NCI-H2227 treated with DMSO at 0.1 percent for 48 hours (cell line): ENCODE data around the gene SLC23A3.

Experiments
- DNase-seq: peaks from one replicate; lab custom pipeline; 2025; lab: John Stamatoyannopoulos, UW

SLC23A3 gene

GRCh38 chr2:219175928-219176817 lies 6.3 kb upstream of the SLC23A3 start:
- DNase-seq = no peak

- no peak for DNase-seq
Observed at GRCh38 chr2:219175486-219175885, 5.7 kb upstream of the SLC23A3 start.

- DNase-seq = no peak
Observed at GRCh38 chr2:219174801-219175200, 5.0 kb upstream of the SLC23A3 start.

- DNase-seq = no peak
Observed at GRCh38 chr2:219174146-219174545, 4.3 kb upstream of the SLC23A3 start.

DNA sequence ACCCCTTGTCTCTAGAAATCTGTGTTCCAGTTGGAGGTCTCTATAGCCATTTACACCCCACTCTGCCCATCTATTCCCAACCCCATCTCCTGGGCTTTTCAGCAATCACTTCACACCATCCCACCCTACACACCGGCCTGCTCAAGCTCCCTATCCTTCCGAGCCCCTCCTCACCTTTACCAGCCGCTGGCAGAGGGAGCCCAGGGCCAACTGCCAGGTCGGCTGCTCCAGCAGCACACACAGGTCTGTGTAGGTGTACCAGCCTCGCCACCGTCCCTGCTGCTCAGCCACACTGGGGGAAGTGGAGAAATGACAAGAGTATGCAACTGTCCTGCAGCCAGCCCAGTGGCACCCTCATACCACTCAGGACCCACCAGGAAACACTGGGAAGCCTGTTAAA lies 3.3 kb upstream of the SLC23A3 start:
- DNase-seq = no peak

DNA sequence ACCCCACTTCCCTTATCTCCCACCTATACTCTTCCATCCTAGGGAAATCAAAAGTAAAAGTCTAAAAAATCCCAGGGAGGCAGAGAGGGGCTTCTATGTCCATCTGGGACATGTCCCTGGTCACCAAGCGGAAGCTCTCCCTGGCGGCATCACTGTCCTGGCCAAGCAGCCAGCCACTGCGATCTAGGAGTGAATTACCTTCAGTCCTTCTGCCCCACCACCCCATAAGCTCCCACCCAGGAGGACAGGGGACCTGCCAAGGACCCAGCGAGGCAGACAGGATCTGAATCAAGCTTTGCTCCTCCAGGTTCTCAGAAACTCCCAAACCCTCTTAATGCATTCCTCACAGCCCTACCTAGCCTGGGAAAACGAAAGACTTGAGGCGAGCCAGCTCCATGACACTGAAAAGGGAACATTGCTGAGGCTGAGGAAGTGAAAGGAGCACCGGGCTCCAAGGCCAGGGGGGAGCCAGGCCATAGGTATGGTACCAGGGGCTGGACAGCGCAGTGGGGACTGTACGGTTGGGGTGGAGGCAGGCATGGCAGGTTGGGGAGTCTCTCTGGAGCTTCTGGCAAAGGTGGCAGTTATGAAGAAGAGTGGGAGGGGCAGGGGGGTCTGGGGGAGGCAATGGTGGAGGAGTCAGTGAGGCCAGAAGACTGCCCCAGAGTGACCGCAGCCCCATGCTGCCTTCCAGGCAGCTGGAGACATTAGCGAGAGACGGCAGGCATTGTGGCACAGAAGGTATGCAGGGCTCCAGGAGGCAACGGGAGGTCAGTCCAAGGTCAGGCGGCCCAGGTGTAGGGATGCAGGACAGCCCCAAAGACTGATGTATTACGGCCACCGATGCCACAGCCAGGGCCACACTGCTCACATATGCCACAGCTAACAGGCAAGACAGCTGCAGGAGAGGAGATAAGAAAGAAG lies 2.7 kb upstream of the SLC23A3 start:
- DNase-seq = no peak

GRCh38 chr2:219171231-219171651 lies 1.4 kb upstream of the SLC23A3 start:
- DNase-seq = peak; percentile 13

DNA sequence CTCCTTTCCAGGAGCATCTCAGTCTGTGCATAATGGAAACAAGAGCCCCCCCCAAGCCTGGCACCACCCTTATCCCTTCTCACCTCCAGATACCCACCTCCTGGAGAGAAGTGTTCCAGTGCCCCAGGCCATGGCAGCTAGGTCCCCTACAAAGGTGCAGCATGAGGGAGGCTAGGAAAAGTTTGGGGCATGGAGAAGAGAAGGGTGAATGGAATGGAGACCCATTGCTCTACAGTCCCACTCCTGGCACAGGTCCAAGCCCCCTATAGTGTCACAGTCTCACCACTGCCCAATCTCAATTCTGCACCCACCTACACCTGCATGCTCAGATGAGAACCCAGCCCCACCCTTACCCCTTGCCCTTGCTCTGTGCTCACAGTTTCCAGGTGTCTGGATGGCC lies 897 bp downstream of the SLC23A3 start:
- DNase-seq = no peak

DNA sequence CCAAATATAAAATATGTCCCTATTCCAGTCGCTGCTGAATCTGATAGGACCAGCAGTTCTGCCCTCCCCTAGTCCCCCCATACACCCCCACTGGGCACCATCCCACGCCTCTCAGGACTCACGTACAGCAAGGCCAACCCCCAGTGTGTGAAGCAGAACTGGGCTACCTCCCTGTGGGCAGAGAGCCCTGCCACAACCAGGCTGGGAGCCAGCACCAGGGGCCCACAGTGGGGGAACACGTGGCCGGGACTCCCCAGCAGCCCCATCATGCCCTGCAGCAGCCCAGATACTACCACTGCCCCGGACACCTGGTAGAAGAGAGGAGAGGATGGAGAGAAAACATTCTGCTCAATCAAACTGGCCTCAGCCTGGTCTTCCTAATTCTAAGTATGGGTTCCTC lies 1.3 kb downstream of the SLC23A3 start:
- no peak for DNase-seq

DNA sequence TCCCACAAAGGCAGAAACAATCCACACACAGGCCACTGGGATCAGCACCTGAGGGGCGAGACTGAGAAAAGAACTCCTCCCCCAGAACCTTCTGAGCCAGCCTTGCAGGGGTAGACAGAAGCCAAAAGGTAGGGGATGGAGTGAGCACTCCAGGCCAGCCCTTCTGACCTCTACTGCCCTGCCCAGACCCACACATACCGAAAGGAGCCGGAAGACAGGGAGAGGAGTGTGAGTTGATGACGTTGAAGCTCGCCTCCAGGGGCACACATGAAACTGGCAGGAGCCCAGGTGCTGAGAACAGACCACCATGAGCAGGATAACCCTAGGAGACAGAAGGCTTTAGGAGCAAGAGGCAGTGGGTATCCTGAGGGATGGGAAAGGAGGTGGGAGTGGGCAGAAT lies 1.8 kb downstream of the SLC23A3 start:
- DNase-seq = no peak

- no peak for DNase-seq
Observed at GRCh38 chr2:219165058-219165911, 4.5 kb downstream of the SLC23A3 start.

GRCh38 chr2:219163156-219163555 lies 6.7 kb downstream of the SLC23A3 start:
- DNase-seq = no peak

DNA sequence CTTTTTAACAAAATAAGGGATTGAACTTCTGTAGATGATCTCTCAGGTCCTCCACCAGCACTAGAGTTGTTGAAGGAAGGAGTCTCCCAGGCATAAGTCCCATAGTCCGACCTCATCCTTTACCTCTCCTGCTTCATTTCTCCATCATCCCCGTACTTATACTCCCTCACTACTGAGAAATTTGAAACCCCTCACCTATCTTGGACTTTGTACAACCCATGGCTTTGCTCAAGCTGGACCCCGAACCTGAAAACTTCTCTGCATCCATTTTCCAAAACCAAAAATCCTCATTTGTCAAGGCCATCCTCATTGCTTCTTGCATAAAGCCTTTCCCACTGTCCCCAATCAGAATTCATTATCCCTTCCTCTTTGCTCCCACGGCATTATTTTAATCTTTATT lies 8.7 kb downstream of the SLC23A3 start:
- DNase-seq = no peak

DNA sequence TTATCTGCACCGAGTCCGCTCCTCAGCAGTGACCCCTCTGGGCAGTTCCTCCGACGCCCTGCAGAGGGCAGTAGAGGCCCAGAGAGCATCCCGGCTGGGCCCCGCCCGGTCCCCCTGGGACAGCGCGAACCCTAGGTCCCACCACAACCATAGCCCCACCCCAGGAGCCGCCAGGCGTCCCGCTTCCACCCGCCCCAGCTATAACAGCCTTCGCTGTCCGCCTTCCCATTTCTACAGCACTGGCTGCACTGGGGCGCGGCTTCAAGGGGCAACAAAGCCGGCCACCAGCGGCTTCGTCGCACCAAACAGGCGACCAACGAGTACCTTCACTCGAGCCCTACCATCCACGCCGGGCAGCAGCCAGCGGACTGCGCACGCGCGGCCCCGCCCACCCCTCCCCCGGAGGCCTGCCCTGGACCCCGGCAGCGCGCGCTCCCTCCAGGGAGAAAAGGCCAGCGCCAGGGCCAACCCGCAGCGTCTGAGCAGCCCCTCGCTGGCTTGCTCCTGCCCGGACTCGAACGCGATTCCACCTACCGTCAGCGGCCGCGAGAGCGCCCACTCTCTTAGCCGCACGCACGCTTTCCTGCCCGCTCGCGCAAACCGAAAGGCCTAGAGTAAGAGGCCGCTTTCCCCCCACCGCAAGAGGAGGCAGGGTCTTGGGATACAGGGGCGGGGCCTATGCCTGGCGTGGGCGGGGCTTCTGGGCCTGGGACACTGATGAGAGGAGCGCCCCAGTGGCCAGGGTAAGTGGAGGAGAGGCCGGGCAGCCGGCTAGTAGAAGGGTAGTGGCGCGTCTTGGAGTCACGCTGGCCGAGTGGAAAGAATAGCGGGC lies 9.4 kb downstream of the SLC23A3 start, which contains the start of gene NHEJ1:
TSS of gene NHEJ1 (minus strand) at position 630 of the 832 bp plus-strand sequence. CDS start 2,453 bp downstream, outside the sequence.
- DNase-seq = peak; percentile 95

DNA sequence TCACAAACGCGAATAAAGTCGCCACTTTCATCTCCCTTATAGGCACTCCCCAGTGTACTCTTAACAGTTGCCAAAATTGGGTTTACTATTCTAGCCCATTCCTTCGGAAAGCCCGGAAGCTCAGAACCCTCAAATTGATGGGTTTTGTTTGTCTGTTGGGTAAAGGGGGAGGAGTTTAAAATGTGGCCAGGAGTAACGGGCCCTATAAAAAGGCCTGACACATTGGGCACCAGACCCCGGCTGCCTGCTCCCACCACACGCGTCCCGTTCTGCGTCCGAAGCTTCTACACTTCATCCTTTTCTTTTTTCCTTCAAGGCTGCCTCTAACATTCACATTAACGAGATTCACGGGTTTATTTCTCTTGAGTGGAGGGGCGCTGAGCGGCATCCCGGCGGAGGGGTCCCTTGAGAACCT lies 10.1 kb downstream of the SLC23A3 start:
- no peak for DNase-seq

GRCh38 chr2:219158586-219158985 lies 11.2 kb downstream of the SLC23A3 start:
- DNase-seq = no peak

DNA sequence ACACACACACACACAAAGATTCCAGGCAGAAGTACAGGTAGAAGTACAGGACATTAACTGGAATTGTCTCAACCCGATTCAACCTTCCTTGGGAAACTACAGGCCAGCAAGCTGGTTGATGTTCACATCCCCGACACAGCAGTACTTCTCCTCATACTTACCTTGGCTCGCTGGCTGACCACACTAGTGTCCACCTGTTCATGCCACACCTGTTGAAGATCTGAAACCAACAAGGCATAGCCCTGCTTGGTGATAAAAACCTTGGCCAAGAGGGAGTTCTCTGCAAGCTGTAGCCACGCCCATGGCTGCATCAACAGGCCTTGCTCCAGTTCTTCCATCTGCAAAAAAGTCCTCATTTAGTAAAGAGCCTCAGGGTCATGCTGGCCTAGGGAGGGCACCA lies 11.8 kb downstream of the SLC23A3 start:
- DNase-seq = no peak

DNA sequence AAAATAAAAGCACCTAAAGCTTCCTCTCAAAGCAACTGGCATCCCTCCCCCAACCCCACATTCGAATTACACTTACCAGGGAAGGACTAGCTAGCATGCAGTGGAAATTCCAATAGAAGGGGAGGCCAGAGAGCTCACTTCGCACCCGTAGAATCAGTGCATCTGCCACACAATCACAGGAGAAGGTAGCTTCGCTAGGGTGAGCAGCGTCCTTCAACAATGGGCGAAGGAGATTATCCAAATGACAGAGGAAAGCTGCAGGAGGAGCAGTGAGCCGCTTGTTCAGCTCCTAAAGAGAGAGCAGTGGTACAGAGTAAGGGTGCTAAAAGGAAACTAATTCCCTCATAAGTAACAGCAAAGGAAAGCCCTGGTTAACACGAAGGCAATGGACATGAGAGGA lies 12.4 kb downstream of the SLC23A3 start:
- DNase-seq = no peak

DNA sequence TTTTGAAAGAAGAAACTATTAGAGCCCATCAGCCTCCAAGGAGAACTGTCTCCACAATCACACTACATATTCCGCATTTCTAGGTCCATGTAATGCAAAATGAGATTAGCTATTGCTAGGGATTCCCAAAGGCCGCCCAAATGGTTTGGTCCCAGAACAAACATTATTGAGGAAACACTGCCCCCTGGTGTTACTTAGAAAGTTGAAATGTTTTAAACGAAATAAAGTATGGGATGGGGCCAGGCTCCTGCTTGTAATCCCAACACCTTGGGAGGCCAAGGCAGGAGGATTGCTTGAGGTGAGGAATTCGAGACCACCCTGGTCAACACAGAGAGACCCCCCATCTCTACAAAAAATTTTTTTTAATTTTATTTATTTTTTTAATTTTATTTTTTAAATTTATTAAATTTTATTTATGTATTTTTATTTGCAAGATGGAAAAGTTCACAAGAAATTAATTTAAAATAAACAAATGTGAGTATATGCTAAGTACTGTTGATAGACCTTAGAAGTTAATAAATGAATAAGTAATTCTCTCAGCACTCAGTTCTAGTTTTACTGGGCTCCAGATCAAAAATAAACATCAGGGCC lies 14.7 kb downstream of the SLC23A3 start:
- peak; percentile 78 for DNase-seq

DNA sequence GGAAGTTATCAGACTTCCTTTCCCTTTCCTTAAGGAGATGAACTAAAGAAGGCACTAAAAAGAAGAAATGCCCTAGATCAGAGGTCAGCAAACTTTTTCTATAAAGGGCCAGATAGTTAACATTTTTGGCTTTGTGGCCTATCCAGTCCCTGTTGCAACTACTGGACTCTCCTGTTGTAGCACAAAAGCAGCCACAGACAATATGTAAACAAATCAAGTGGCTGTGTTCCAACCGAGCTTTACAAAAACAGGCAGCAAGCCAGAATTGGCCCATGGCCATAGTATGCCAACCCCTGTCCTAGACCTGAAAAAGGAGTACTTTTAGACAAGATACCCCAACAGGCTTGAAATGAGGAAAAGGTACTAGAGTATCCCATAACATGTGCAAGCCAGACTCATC lies 20.2 kb downstream of the SLC23A3 start:
- no peak for DNase-seq
